ENCODE results near the gene OTOP3.

OTOP3 gene

DNA sequence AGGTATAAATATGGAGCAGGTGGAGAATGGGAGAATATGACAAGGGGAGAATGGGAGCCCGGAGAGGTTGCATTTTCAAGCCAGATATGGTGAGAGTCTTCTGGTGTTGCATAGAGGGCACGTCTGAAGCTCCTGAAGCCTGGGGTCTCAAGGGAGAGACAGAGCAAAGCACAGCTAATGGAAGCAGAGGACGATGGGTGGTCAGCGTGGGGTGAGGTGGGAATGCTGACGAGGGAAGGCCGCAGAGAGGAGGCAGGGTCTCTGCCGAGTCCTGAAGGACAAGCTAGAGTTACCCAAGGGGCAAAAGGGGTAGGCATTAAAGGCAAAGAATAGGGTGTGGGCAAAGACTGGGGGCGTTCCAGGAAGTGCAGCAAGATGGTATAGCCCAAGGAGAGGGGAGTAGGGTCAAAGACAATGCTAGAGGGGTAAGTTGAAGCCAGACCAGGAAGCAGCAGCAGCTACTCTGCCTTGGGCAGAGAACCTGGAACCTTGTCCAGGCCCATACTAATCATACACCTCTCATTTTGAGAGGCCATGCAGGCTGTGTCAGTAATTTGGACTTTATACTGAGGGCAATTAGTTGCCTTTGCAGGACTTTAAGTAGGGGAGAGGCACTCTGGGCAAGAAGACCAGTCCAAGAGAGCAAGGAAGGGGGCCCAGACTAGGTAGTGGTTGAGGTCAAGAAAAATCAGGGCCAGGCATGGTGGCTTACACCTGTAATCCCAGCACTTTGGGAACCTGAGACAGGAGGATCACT is 2.7 kb downstream of the OTOP3 start:
- TF ChIP-seq, protein P1, sequence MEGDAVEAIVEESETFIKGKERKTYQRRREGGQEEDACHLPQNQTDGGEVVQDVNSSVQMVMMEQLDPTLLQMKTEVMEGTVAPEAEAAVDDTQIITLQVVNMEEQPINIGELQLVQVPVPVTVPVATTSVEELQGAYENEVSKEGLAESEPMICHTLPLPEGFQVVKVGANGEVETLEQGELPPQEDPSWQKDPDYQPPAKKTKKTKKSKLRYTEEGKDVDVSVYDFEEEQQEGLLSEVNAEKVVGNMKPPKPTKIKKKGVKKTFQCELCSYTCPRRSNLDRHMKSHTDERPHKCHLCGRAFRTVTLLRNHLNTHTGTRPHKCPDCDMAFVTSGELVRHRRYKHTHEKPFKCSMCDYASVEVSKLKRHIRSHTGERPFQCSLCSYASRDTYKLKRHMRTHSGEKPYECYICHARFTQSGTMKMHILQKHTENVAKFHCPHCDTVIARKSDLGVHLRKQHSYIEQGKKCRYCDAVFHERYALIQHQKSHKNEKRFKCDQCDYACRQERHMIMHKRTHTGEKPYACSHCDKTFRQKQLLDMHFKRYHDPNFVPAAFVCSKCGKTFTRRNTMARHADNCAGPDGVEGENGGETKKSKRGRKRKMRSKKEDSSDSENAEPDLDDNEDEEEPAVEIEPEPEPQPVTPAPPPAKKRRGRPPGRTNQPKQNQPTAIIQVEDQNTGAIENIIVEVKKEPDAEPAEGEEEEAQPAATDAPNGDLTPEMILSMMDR (IDR thresholded peaks at IDR 0.05; ENCODE audit: low read depth, low read length): no peak

GRCh38 chr17:74939534-74939933 is 3.8 kb downstream of the OTOP3 start:
- TF ChIP-seq, protein P1 (IDR thresholded peaks at IDR 0.05; ENCODE audit: low read depth, low read length): no peak

More for the DNA sequence above, 2.7 kb downstream of the OTOP3 start:
- DNase-seq (ENCODE audit: extremely low read depth, low read depth): no peak

GRCh38 chr17:74941128-74941725 is 5.5 kb downstream of the OTOP3 start:
- no peak for DNase-seq (ENCODE audit: extremely low read depth, low read depth)
- TF ChIP-seq, protein P1 (IDR thresholded peaks at IDR 0.05; ENCODE audit: low read depth, low read length): no peak

More at GRCh38 chr17:74939534-74939933, 3.8 kb downstream of the OTOP3 start:
- no peak for DNase-seq (ENCODE audit: extremely low read depth, low read depth)

DNA sequence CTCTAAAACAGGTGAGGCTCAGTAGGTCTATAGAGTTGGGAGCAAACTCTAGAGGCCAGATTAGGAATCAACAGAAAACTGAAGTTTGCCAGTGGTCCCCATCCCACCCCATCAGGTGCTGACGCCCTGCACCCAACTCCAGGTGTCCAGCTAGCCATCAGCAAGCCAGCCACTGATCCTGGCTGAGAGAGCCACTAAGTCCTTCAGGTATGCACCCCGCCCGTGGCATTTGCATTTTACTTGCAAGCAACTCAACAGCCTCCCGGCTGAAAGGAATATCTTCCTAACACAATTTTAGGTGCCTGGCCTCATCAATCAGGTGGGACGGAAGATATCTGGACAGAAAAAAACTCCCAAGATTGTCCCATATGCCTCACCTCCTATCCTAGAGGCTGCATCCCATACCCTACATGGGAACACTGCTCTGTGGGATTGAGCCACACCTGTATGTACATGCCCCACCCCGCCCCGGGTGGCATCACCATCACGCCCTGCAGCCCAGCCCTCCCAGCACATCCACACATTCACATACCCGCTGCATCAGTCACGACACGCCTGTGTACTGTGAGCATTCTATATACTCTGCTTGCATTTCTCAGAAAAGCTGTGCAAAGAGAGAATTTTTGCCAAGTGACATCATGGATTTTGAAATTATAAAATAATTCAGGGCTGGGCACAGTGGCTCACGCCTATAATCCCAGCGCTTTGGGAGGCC is 8.3 kb downstream of the OTOP3 start:
- TF ChIP-seq, protein P1 (IDR thresholded peaks at IDR 0.05; ENCODE audit: low read depth, low read length): no peak
- DNase-seq (ENCODE audit: extremely low read depth, low read depth): no peak

GRCh38 chr17:74945543-74945942 is 9.8 kb downstream of the OTOP3 start:
- TF ChIP-seq, protein P1 (IDR thresholded peaks at IDR 0.05; ENCODE audit: low read depth, low read length): no peak
- DNase-seq (ENCODE audit: extremely low read depth, low read depth): no peak

GRCh38 chr17:74946641-74947040 is 10.9 kb downstream of the OTOP3 start:
- TF ChIP-seq, protein P1 (IDR thresholded peaks at IDR 0.05; ENCODE audit: low read depth, low read length): no peak
- DNase-seq (ENCODE audit: extremely low read depth, low read depth): no peak

Measured in AG09319 (cell line).